ENCODE measurements around the gene LYG1.

DNA sequence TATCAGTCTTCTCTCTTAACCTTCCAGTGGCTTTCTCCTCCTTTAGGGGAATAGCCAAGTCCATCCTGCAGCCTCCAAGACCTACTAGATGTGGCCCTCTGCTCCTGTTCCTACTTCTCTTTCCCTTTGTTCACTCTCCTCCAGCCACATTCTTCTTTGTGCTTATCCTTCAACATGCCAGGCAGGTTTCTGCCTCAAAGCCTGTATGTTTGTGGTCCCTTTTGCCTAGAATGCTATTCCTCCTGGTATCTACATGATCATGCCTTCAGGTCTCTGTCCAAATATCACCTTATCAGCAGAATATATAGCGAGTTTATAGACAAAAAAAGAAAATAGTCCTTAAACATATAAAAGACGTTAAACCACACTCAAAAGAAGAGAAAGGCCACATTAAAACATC lies 51.0 kb downstream of the LYG1 start:
- no peak for TF ChIP-seq CTCF (IDR thresholded peaks at IDR 0.05)
- TF ChIP-seq POLR2AphosphoS5 (IDR thresholded peaks at IDR 0.05) = no peak

Data from sigmoid colon (tissue), 4 donors.